HCT116 (cell line): ENCODE measurements around the gene CASTOR1.

Source experiments
- CBX3 ChIP-seq: IDR thresholded peaks from 2 replicates; pipeline ENCODE4 v1.6.1; 2012; ENCODE audit warnings: low read depth
- EZH2 ChIP-seq: fragments of 200-600 bp; sonication (generic); IDR thresholded peaks from 2 replicates; pipeline ENCODE4 v1.6.1; 2017; ENCODE audit warnings: antibody characterized with exemption, mixed run types
- YY1 ChIP-seq: IDR thresholded peaks from 2 replicates; pipeline ENCODE4 v1.6.1; 2011; ENCODE audit warnings: low read length, low read depth, moderate library complexity, mild to moderate bottlenecking; ENCODE audit not compliant: insufficient replicate concordance; ENCODE audit errors: extremely low read depth
- ZFX ChIP-seq: fragments of 450-650 bp; IDR thresholded peaks from 2 replicates; pipeline ENCODE4 v1.6.1; 2017
- TF ChIP-seq, protein P1 (sequence below): IDR thresholded peaks from 2 replicates; pipeline ENCODE4 v1.6.1; 2011; ENCODE audit warnings: mild to moderate bottlenecking, low read length, moderate library complexity; ENCODE audit not compliant: insufficient replicate concordance; ENCODE audit errors: extremely low read depth

DNA sequence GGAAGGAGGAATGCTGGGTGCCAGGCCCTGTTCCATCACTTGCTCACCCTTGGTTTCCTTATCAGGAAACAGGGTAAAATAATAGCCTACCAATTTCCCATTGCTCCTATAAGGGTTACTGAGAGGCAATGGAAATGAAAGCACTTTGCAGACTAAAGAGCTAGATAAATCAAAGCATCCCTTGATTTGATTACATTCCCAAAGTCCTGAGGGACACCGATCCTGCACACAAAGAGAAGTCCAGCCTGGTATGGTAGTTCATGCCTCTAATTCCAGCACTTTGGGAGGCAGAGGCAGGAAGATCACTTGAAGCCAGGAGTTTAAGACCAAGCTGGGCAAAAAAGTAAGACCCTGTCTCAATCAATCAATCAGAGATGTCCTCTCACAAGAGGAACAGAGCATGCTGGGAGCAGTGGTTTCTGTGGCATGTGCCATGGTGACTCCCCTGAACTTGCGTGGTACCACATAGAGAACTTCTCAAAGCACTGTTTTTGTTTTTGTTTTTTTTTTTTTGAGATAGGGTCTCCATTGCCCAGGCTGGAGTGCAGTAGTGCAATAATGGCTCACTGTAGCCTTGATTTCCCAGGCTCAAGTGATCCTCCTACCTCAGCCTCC, 26.8 kb upstream of the CASTOR1 start:
- TF ChIP-seq YY1 (no peak), ZFX (no peak), CBX3 (no peak), EZH2 (no peak)
- TF ChIP-seq, protein P1, sequence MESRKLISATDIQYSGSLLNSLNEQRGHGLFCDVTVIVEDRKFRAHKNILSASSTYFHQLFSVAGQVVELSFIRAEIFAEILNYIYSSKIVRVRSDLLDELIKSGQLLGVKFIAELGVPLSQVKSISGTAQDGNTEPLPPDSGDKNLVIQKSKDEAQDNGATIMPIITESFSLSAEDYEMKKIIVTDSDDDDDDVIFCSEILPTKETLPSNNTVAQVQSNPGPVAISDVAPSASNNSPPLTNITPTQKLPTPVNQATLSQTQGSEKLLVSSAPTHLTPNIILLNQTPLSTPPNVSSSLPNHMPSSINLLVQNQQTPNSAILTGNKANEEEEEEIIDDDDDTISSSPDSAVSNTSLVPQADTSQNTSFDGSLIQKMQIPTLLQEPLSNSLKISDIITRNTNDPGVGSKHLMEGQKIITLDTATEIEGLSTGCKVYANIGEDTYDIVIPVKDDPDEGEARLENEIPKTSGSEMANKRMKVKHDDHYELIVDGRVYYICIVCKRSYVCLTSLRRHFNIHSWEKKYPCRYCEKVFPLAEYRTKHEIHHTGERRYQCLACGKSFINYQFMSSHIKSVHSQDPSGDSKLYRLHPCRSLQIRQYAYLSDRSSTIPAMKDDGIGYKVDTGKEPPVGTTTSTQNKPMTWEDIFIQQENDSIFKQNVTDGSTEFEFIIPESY, result no peak
